HG02852 (cell line): ENCODE measurements around the gene HOXB3.

Source experiments
- ATAC-seq: cut with Tn5 transposase; IDR thresholded peaks from one replicate; pipeline ENCODE4 v1.9.1; 2021; ENCODE audit warnings: mild to moderate bottlenecking, moderate library complexity; ENCODE audit not compliant: unreplicated experiment

Gene HOXB3

DNA sequence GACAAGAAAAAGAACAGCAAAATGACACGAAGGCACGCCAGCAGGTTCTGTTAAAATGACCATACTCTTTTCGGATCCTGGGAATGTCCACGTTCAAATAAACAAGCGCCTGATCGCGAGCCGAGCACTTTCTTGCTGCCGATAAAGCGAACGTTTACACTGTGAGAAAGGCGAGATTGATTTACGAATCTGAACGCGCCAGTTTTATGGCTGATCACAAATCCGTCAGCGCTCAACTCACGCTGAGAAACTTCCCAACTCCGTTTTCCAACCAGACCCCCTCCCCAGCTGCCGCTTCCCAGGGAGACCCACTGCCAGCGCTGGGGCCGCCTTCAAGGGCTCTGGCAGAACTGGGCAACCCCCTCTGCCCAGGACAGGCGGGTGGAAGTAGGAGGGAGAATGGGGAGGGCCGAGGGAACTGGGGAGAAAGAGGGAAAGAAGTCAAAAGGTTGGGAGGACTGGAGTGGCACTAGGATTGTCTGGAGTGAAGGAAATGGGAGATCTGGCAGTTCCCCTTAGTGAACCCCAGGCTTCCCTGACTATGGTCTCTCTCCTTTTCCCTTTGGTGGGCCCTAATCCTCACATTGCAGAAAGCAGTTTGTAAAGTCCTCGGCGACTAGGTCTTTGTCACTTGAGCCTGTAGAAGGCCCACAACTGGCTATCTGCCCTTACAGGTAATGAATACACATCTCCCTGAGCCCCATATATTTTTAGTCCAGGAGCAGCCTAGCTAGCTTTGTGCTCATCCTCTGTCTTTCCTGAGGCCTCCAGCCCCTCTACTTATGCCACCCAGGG, 18.8 kb downstream of the HOXB3 start:
- no peak for ATAC-seq

DNA sequence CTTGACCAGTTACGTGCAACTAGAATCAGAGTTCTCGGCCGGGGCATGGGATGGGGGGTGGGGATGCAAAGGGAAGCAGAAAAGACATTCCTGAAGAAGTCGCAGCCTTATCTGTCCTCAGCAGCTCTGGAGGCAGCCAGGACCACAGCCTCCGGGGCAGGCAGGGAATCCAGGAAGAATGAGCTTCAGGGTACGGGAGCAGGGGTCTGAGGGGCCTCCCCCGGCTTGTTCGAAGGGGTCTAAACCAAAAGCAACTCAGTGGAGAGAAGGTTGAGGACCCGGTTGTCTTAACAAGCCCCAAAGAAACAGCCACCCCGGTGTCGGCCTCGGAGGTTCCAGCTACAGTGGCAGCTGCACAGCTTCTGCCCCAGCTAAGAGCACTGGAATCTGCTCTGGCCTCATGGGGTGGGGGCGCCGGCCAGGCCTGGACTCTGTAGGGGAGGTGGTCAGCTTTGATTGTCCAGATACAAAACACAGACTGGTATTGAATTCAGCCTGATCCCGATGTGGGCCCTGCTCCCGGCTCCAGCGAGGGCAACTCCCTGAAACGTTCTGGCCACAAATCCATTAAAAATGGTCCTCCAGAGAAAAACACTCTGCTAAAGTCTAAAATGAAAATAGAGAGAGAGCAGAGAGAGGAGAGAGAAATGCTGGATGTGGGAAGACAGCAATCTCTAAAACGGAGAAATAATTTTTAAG, 19.6 kb downstream of the HOXB3 start:
- no peak for ATAC-seq

DNA sequence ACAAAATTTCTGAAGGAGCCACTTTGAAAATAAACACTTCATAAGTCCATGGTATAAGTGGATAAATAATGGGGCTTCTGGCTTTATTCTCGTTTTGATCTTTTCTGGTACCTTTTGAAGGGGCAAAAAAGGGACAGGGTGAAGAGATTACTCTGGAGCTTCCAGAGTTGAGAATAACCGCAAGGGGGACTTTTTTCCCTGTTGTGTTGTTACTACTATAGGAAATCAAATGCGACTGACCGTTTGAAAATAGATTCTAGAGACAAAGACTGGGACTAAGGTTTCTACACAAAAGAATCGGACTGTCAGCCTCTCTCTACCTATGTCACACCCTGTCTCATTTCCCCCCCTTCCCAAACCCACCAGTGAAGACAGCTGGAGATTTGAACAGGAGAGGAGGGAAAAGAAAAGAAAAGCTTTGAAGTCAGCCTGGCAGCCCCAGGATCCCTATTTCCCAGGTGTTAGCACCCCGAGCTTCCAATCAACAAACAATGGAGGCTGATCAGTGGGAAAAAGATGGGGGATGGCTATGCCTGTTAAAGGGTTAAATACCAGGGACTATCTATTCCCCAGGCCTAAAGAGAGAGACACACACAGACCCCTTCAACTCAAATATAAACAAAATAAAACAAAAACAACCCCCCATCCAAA, 20.2 kb downstream of the HOXB3 start:
- no peak for ATAC-seq

DNA sequence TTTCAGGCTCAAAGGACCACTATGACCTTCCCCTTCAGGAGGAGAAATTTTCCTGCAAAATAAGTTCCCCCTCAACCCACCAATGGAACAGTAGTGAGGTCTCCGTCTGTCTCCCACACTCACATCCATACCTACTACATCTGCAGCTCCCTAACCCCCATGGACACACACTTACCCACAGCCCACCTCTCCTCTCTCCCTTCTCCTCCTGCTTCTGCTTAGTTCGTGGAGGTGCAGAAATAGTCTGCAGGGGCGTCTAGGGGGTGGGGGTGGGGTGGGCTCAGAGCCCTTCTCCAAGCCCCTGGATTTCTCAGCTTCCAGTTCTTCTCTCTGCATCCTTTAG, 20.8 kb downstream of the HOXB3 start:
- no peak for ATAC-seq

DNA sequence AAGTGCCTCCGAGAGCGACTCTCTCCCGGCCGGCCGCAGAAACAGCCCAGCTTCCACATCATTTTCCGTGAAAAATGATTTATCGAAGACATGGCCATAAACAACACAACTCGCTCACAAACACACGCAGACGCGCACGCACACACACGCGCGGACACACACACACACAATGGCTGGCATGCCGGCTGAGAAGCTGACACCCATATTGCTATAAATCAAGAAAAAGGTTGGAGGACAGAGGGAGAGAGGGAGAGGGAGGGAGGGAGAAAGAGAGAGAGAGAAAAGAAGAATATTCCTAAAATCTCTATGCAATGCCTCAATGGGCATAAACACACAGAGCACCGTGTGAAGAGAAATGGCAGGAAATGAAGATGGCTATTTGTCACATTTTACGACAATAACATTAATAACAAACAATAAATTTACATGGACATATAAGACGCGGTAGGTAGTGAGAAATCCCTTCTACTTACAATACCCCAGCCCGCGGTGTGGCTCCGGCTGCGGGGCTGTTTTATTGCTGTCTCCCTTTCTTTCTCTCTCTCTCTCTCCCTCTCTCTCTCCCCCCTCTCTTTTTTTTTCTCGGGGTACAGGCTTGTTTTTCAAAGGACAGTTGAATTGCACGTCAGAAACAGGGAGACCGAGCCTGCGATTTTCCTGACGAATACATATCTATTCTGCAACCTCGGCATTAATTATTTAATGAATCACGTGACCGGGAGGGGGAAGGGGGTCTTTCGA, 21.4 kb downstream of the HOXB3 start:
- ATAC-seq = no peak

DNA sequence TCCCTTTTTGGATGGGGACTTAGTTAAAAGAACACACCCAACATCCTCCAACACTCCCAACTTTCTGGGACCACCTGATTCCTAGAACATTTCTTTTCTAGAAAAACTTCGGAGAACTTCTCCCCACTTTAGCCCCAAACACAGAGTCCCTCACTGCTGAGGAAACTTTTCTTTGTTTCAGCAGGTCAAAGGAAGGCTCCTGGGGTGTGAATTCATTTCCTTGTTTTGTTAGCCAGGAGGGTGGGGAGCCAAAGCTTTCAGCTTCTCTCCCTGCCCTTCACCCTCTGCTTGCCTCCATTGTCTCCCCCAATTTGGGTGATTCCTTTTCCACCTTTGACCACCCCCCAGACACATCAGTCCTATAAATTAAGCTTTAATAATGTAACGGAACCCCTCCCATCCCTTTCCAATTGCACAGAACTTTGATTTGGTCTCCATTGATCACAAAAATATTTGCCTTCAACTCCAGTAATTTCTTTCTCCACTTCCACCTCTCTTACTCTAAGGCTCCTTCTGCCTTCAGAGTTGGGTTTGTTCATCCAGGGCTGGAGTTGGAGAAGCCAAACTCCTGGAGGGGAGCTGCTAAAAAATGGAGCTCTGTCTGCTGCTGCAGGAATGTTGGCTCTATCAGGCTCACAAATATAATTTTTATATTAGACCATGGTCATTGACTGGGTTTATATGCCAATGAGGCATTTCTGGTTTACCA, 22.2 kb downstream of the HOXB3 start:
- ATAC-seq = no peak

DNA sequence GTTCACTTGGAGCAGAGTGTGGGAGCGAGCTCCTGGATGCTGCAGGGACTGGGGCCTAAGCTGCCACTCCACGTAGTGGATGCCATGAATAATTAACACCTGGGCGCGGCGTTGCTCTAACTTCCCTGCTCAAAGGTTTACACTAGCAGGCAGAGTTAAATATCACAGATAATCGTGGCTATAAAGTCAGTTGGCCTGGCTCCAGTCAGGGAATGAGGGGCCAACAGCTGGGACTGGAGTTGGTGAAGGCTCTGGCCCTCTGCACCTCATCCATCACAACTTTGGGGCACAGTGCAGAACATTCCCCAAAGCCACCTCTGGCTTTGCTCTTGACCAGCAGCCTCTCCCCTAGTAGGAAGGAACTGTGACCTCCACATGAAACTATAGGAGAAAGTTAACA, 22.8 kb downstream of the HOXB3 start:
- ATAC-seq = no peak

DNA sequence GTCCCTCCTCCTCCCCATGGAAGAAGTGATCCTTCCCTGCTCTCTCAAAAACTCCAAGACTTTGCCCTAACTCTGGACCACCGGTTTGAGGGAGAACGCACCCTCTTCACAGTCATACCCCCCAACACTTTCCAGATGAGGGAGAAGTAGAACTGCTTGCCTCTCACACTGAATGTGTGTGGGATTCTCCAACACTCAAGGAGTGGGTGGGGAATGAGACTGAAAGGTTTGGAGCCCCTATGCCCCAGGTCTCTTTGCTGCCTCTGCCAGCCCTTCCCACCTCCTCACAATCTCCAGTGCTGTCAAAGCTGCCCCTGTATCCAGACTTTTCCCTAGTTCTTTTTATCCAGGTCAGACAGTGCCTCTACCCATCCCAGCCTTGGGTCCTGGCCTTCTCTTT, 23.3 kb downstream of the HOXB3 start:
- ATAC-seq = no peak

DNA sequence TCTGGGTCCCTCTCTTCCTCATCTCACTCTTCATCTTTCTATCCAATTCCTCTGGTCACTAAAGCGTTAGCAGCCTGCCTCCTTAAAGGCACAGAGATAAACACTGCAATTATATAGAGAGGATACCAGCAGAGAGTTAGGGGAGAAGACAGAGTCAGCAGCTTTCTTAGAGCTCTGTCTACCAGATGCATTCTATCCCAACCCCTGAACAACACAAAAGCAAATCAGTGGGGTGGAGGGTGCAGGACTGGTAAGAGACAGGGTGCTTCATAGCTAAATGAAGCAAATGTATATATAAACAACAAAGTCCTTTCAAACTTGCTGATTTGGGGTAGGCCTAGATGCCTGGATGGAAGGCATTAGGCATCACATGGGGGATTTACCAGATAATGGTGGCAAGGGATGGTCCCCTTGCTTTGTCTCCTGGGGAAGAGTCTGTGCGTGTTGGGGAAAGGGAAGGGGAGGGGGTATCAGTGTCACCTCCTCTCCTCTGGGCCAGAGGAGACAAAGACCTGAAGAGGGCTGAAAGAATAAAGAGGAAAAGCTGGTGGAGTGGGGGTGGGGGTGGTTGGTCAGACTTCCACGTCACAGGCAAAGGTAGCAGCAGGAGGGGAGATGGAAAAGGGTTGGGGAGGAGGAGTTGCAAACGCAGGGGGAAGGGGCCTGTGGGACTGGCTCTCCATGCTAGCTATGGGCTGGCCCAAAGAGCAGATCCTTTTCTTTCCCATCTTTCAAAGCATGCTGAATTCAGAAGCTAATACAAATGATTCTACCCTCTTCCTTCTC, 23.9 kb downstream of the HOXB3 start:
- ATAC-seq = no peak

DNA sequence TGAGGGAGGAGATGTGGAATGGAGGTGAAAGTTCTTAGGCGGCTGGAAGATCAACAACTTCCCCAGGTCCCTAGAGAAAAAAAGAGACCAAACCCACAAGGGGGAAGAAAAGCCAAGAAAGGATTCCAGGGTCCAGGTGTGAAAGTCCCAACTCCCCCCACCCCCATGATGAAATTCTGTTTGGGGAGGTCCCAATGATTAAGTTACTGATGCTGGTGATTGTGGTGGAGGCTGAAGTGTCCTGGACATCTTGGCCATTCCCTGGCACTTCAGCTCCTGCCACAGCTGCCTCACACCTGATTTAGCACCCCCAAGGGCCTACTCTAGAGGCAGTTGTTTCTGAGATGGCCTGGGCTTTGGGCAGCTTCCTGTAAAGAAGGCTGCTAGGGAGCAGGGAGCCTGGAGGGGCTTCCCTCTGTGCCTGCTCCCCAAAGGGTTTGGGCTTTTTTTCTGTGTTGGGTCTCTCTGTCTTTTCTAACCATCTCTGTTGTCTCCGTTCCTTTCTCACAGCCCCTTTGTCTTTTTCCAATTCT, 25.0 kb downstream of the HOXB3 start:
- no peak for ATAC-seq

DNA sequence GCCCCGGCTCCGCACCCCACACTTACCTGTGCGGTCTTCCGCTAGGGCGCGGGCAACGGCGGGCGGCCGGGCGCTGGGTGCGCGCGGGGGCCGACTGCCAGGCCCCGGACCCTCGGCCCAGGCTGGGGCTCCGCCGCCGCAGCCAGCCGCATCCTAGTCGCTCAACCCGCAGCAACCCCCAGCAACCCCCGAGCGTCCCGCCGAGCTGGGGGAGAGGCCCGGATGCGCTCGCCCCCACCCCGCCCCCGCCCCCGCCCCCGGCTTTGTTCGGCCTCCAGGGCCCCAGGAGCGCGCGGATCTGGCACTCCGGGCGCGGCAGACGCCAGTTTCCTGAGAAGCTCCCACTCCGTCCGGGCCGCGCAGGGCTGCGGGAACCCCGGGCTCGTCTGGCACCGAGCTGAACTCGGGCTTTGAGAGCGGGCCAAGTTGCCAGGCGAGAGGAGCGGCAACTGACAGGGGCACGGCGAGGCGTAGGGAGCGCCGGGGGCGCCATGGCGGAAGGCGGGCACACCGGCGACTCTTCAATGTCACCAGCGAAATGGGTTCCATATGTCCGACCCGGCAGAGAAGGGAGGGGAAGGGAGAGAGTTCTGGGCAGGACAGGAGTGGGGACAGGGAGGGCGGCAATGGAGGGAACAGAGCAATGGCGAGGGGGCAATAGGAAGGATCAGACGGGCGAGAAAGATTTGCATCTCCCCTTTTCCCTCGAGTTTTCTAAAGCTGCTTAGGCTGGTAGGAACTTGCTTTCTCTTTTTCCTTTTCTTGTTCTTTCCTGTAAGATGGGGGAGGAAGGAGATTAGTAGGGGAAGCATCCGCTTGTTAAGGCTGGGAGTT, 25.6 kb downstream of the HOXB3 start:
- no peak for ATAC-seq

DNA sequence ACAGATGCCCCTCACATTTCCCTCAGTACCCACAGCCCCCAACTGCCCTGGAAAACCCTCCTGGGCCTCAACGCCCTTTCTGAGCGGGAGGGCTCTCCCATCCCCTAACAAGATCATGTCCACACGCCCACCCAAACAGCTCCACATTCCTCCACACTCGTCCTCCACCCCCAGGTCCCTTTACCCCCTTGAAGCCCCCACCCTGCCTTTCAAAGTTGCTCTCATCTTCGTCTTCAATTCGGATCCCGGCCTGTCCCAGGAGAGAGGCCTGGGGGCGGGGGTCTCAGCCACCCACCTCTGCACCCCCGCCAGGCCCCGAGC, 26.2 kb downstream of the HOXB3 start:
- no peak for ATAC-seq

DNA sequence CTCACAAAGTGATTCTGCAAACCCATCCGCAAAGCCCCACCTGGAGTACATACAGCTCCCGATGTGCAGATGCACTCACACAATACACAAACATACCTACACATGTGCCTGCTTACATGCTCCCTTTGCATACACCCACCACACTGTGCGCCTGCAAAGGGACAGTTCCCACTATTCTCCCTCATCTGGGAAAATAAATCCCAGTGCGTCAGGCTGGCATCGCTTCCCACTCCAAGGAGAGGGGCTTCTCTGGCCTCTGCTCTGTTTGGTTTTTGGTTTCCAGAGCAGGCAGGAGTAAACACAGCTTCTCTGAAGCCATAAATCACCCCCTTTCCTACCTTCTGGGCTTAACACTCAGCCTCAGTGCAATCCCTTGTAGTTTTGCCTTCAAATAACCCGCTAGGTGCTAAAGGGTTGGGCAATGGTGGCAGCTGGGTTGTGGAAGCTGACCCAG, 26.6 kb downstream of the HOXB3 start:
- ATAC-seq = no peak

DNA sequence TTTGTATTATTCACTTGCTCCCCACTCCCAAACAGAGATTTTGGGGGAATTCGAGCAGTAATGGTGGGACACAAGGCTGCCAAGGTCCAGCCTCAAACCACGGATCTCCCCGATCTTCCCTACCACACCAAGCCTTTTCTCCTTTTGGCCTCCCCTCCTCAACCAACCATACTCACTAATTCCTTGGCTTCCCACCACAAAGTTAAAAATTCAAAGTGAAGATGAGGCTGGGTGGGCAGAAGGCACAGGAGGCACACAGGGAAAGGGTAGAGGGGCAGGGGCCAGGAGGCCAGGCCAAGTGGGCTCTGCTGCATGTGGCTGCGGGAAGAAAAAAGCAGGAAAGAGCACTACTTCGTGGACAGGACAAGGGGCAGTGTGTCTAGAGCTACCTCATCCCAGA, 27.1 kb downstream of the HOXB3 start:
- ATAC-seq = no peak

DNA sequence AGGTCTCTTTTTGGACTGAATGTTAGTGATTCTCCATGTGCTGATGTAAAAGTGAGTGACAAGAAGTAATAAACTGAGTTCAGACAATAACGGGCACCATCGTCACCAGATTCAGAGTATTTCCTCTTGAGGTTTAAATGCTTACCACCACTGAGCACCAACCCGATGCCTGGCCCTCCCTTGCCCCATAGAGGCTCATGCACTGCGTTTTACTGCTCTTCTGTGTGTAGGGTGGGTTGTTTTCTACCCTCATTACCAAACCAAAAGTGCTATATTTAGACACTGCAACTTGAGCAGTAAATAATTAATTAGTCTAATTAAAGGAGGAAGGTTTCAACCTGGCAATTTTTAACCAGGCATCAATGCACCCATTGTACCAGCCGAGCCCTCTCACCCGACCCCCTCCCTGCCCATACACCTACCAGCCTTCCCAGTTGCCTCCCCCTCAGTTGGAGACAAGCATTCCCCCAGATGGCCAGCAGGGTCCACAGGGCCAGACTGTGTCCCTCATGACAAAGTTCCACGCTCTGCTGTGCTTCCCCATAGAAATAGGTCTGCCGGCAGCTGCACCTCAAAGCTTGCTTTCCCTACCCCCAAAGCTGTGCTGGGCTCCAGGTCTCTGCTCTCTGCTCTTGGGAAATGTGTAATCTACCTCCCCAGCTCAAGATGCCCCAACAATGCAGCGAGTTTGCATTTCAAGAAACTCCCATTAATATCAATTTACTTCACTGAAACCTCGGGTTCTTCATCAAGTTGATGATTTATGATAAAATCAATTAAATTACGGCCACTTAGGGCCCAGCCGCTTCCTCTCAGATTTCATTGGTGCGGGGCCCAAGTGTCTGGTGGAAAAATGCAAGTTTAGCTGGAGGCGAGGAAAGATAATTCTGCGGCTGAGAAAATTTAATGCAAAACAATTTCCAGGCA, 27.9 kb downstream of the HOXB3 start:
- no peak for ATAC-seq

DNA sequence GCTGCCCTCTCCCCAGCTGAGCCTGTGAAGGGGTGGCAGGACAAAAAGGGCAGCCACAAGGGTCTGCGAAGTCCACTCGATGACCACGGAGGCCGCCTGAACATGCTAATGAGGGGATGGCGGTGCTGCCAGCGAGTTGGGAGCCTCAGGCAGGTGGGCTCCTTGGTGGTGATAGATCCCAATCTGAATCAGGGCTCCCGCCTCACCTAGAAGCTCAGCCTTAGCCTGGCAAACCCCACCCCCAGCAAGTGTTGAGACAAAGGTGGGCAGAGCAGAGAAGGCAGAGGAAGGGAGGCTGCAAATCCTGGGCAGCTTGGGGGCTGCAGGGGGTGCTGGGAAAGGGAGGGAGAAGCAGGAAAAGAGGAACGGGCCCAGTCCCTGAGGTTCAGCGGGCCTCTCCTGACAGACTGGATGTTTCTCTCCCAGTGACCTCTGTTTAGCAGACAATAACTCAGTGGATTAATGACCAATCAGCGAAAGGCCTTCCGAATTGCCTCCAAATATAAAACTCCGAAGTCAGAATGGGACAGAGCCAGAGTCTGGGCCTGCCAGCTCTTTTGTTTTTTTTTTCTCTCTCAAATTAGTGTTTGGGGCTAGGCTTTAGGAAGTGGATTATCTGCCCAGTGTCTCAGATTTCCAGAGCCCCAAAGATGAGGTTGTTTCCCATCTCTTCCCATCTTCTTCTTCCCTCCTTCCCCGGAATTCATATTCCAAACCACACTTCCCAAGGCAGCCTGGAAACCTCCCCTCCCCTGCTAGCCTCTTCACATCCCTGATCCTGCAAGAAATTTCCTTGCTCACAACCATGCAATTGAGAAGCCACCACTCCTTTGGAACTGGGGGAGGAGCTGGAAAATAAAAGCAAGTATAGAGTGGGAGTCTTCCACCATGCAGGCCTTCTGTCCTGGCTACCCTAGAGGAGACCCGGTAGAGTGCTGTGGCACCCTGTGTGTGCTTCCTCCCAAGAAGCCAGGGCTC, 29.9 kb downstream of the HOXB3 start:
- ATAC-seq = no peak
